ENCODE measurements around the gene HOXD11.

GRCh38 chr2:176151442-176152287 lies 44.6 kb downstream of the HOXD11 start, which contains the start of gene HOXD4:
- TF ChIP-seq CTCF (IDR thresholded peaks at IDR 0.05) (no peak), POLR2A (IDR thresholded peaks at IDR 0.05) (no peak)

All from upper lobe of left lung (tissue), 4 donors.